Measurements from ENCODE around the gene SAE1. TPM values are rescaled to one million over a fixed set of nuclear protein-coding genes. Genes with fewer than 3 reads are reported as not detected.

SAE1 gene
- total RNA-seq, 1 experiment from 2014 or later = 140 TPM

- H3K27me3 ChIP-seq (ENCODE audit: control insufficient read depth, insufficient read depth, low read length) = no peaks in the 10 kb centered on the region
- BruUV-seq (replicated peaks) = no TSS peak
- CTCF ChIA-PET = no interaction called here
- intact Hi-C loops (cut with micrococcal nuclease; ENCODE audit: unreplicated experiment) (no loop called here), in situ Hi-C loops (cut with HindIII; ENCODE audit: low pct_unique_long_range_greater_than_20kb, low sequenced_read_pairs) (no loop called here)
- POLR2A ChIA-PET = no interaction called here
- peaks cover 29% of the 10 kb centered on the region for H3K36me3 ChIP-seq (ENCODE audit: control insufficient read depth, insufficient read depth, low read length)
- no peaks in the 10 kb centered on the region for H3K9me3 ChIP-seq (ENCODE audit: control insufficient read depth, insufficient read depth, low read depth, low read length)
- TF ChIP-seq POLR2AphosphoS5 (IDR thresholded peaks at IDR 0.05; ENCODE audit: low read depth, low read length) (no peak), CTCF (IDR thresholded peaks at IDR 0.05) (no peak), REST (IDR thresholded peaks at IDR 0.05; ENCODE audit: insufficient read depth in 1 of 2, low read depth in 2 of 2, low read length in 1 of 2) (no peak), TCF7L2 (IDR thresholded peaks at IDR 0.05; ENCODE audit: low read depth, low read length) (no peak), SIN3A (IDR thresholded peaks at IDR 0.05; ENCODE audit: borderline replicate concordance, insufficient read depth, low read depth, low read length) (no peak)
- H3K4me1 ChIP-seq (ENCODE audit: control insufficient read depth, insufficient read depth, low read length) = peaks cover 9% of the 10 kb centered on the region
- H3K27ac ChIP-seq (ENCODE audit: low read length) = no peak overlapping the region
- DNase-seq (ENCODE audit: low read depth, low spot score) = no peak
- no peak for ATAC-seq
- H3K4me3 ChIP-seq (ENCODE audit: low read depth in 2 of 2, low read length in 2 of 2) = no peak overlapping the region
These were observed 24.5 kb downstream of the SAE1 start for GRCh38 chr19:47155148-47155547.

- Histone ChIP-seq H3K27me3 (ENCODE audit: control insufficient read depth, insufficient read depth, low read length) (no peaks in the 10 kb centered on the region), H3K4me3 (ENCODE audit: low read depth in 2 of 2, low read length in 2 of 2) (no peak overlapping the region), H3K36me3 (ENCODE audit: control insufficient read depth, insufficient read depth, low read length) (peaks cover 23% of the 10 kb centered on the region), H3K9me3 (ENCODE audit: control insufficient read depth, insufficient read depth, low read depth, low read length) (no peaks in the 10 kb centered on the region), H3K27ac (ENCODE audit: low read length) (peak overlapping the region; percentile 60), H3K4me1 (ENCODE audit: control insufficient read depth, insufficient read depth, low read length) (peaks cover 13% of the 10 kb centered on the region)
- DNase-seq (ENCODE audit: low read depth, low spot score) (no peak), ATAC-seq (no peak)
- TSS peak; percentile 41 for BruUV-seq (replicated peaks)
- ChIA-PET CTCF (no interaction called here), POLR2A (no interaction called here)
- intact Hi-C loops (cut with micrococcal nuclease; ENCODE audit: unreplicated experiment) = no loop called here
- in situ Hi-C loops (cut with HindIII; ENCODE audit: low pct_unique_long_range_greater_than_20kb, low sequenced_read_pairs) = no loop called here
- TF ChIP-seq SIN3A (IDR thresholded peaks at IDR 0.05; ENCODE audit: borderline replicate concordance, insufficient read depth, low read depth, low read length) (no peak), REST (IDR thresholded peaks at IDR 0.05; ENCODE audit: insufficient read depth in 1 of 2, low read depth in 2 of 2, low read length in 1 of 2) (no peak), CTCF (IDR thresholded peaks at IDR 0.05) (no peak), TCF7L2 (IDR thresholded peaks at IDR 0.05; ENCODE audit: low read depth, low read length) (no peak), POLR2AphosphoS5 (IDR thresholded peaks at IDR 0.05; ENCODE audit: low read depth, low read length) (no peak)
These were observed 26.3 kb downstream of the SAE1 start for GRCh38 chr19:47156861-47157430.

Data from Panc1 (cell line).